Measurements from ENCODE around the gene ABCD3.
"Not testable (repeated sequence)": the region's sequence is repeated elsewhere in the genome, so short reads cannot be mapped to it uniquely, and the experiment has no call there.

The ABCD3 gene

GRCh38 chr1:94416901-94417727, 1.1 kb upstream of the ABCD3 start:
- no peak for FAIRE-seq

GRCh38 chr1:94417728-94417977, 536 bp upstream of the ABCD3 start:
- FAIRE-seq: no peak

GRCh38 chr1:94418664-94419655, 771 bp downstream of the ABCD3 start:
- FAIRE-seq: no peak

GRCh38 chr1:94422115-94422820, 4.1 kb downstream of the ABCD3 start:
- FAIRE-seq: no peak

GRCh38 chr1:94425821-94426484, 7.8 kb downstream of the ABCD3 start:
- no peak for FAIRE-seq

- FAIRE-seq: not testable (repeated sequence)
These were observed 8.3 kb downstream of the ABCD3 start for GRCh38 chr1:94426485-94426870.

GRCh38 chr1:94428441-94428840, 10.3 kb downstream of the ABCD3 start:
- FAIRE-seq: no peak

GRCh38 chr1:94428927-94429528, 10.8 kb downstream of the ABCD3 start:
- not testable (repeated sequence) for FAIRE-seq

GRCh38 chr1:94430066-94430465, 11.9 kb downstream of the ABCD3 start:
- not testable (repeated sequence) for FAIRE-seq

GRCh38 chr1:94433866-94434265, 15.7 kb downstream of the ABCD3 start:
- FAIRE-seq: no peak

- FAIRE-seq: no peak
These were observed 16.3 kb downstream of the ABCD3 start for GRCh38 chr1:94434365-94435045.

GRCh38 chr1:94438692-94439276, 20.6 kb downstream of the ABCD3 start:
- FAIRE-seq: no peak

GRCh38 chr1:94440088-94440487, 21.9 kb downstream of the ABCD3 start:
- FAIRE-seq: no peak

- not testable (repeated sequence) for FAIRE-seq
These were observed 24.9 kb downstream of the ABCD3 start for GRCh38 chr1:94443067-94443466.

- FAIRE-seq: not testable (repeated sequence)
These were observed 26.6 kb downstream of the ABCD3 start for GRCh38 chr1:94444819-94445218.

GRCh38 chr1:94445733-94446132, 27.5 kb downstream of the ABCD3 start:
- FAIRE-seq: not testable (repeated sequence)

- FAIRE-seq: not testable (repeated sequence)
These were observed 28.0 kb downstream of the ABCD3 start for GRCh38 chr1:94446177-94446576.

- not testable (repeated sequence) for FAIRE-seq
These were observed 30.6 kb downstream of the ABCD3 start for GRCh38 chr1:94448741-94449140.

GRCh38 chr1:94456736-94457135, 38.5 kb downstream of the ABCD3 start:
- no peak for FAIRE-seq

- FAIRE-seq: no peak
These were observed 44.4 kb downstream of the ABCD3 start for GRCh38 chr1:94462606-94463005.

Measured in G401.6 (cell line).